ENCODE measurements around the gene ACKR3.

GRCh38 chr2:236593956-236594355 is 24.3 kb downstream of the ACKR3 start:
- no peak for TF ChIP-seq EP300 (IDR thresholded peaks at IDR 0.05)
- no peak for TF ChIP-seq CTCF (IDR thresholded peaks at IDR 0.05)

All from ovary (tissue), 3 donors.